IMR-90 (cell line): ENCODE results near the gene ADAMTS17. TPM values are rescaled to one million over a fixed set of nuclear protein-coding genes. Genes with fewer than 3 reads are reported as not detected.

Experiments used
- ATAC-seq: fragments of 200-7000 bp; cut with Tn5 transposase; 2 replicates; pipeline ENCODE4 v1.9.1; 2020; ENCODE audit warnings: low read depth, mild to moderate bottlenecking, moderate library complexity
- BruUV-seq: library from RNA; stranded (reverse); fragments of 400-500 nt; replicated peaks from 2 replicates; lab custom pipeline; 2021; lab: Mats Ljungman, UMichigan
- CTCF ChIA-PET: fragments of 300-600 bp; formaldehyde crosslinking; extraction: SDS; loops from one replicate; lab custom pipeline; 2021; ENCODE audit warnings: antibody characterized with exemption; lab: Yijun Ruan, JAX
- POLR2A ChIA-PET: fragments of 300-600 bp; sonication (Branson Sonifier 250); formaldehyde crosslinking; loops from one replicate; lab custom pipeline; 2022; ENCODE audit warnings: antibody characterized with exemption; ENCODE audit not compliant: unreplicated experiment; lab: Charles Lee
- DNase-seq: peaks from one replicate; pipeline ENCODE4 v3.0.0; 2013
- H2AFZ ChIP-seq: replicated peaks from 2 replicates; pipeline ENCODE3; 2013; ENCODE audit warnings: low read length, mild to moderate bottlenecking; ENCODE audit not compliant: poor library complexity
- H2AK5ac ChIP-seq: 2 replicates; pipeline ENCODE4 v1.6.1; 2013; ENCODE audit warnings: low read depth, low read length, inconsistent platforms
- H2AK9ac ChIP-seq: replicated peaks from 2 replicates; pipeline ENCODE3; 2013; ENCODE audit warnings: mild to moderate bottlenecking, low read depth, low read length, moderate library complexity; ENCODE audit not compliant: poor library complexity
- H2BK120ac ChIP-seq: 2 replicates; pipeline ENCODE4 v1.6.1; 2013; ENCODE audit warnings: low read depth, low read length, inconsistent platforms
- H2BK15ac ChIP-seq: 3 replicates; pipeline ENCODE4 v1.6.1; 2013; ENCODE audit warnings: low read depth, low read length, inconsistent platforms
- H2BK20ac ChIP-seq: 2 replicates; pipeline ENCODE4 v1.6.1; 2013; ENCODE audit warnings: low read depth, mild to moderate bottlenecking, inconsistent platforms, low read length, moderate library complexity
- H2BK5ac ChIP-seq: 2 replicates; pipeline ENCODE4 v1.6.1; 2013; ENCODE audit warnings: mild to moderate bottlenecking, low read depth, low read length, inconsistent platforms; ENCODE audit not compliant: poor library complexity, severe bottlenecking
- H3K14ac ChIP-seq: replicated peaks from 2 replicates; pipeline ENCODE4 v1.6.1; 2013; ENCODE audit warnings: low read depth, low read length, inconsistent platforms
- H3K18ac ChIP-seq: 2 replicates; pipeline ENCODE4 v1.6.1; 2013; ENCODE audit warnings: low read depth, low read length, control low read depth
- H3K23ac ChIP-seq: 2 replicates; pipeline ENCODE4 v1.6.1; 2013; ENCODE audit warnings: low read depth, low read length, inconsistent platforms
- H3K27ac ChIP-seq: 2 replicates; pipeline ENCODE4 v1.5.1; 2013; ENCODE audit warnings: mild to moderate bottlenecking, control low read depth, low read length; ENCODE audit not compliant: insufficient read depth
- H3K27me3 ChIP-seq: 2 replicates; pipeline ENCODE4 v1.6.1; 2013; ENCODE audit warnings: low read length; ENCODE audit not compliant: control insufficient read depth, insufficient read depth
- H3K36me3 ChIP-seq: 2 replicates; pipeline ENCODE4 v1.6.1; 2013; ENCODE audit warnings: low read length, mixed read lengths; ENCODE audit not compliant: control insufficient read depth, insufficient read depth
- H3K4ac ChIP-seq: 2 replicates; pipeline ENCODE4 v1.6.1; 2013; ENCODE audit warnings: low read depth, low read length, inconsistent platforms
- H3K4me1 ChIP-seq: 2 replicates; pipeline ENCODE4 v1.6.1; 2013; ENCODE audit warnings: low read length, mixed read lengths; ENCODE audit not compliant: control insufficient read depth, insufficient read depth
- H3K4me2 ChIP-seq: 2 replicates; pipeline ENCODE4 v1.6.1; 2013; ENCODE audit warnings: low read depth, mild to moderate bottlenecking, control low read depth, low read length, moderate library complexity
- H3K4me3 ChIP-seq: 2 replicates; pipeline ENCODE4 v1.5.1; 2013; ENCODE audit warnings: low read depth, mild to moderate bottlenecking, control low read depth, low read length, moderate library complexity; ENCODE audit not compliant: insufficient read depth
- H3K56ac ChIP-seq: 2 replicates; pipeline ENCODE4 v1.6.1; 2013; ENCODE audit warnings: low read length, inconsistent platforms; ENCODE audit not compliant: insufficient read depth; ENCODE audit errors: extremely low read depth
- H3K79me1 ChIP-seq, 2 experiments: 2 replicates each; pipeline ENCODE4 v1.6.1; 2013; ENCODE audit warnings: low read length in 2 of 2, inconsistent platforms in 1 of 2, low read depth in 1 of 2
- H3K9ac ChIP-seq: 2 replicates; pipeline ENCODE4 v1.6.1; 2013; ENCODE audit warnings: low read depth, low read length, control low read depth
- H3K9me1 ChIP-seq: 2 replicates; pipeline ENCODE4 v1.6.1; 2013; ENCODE audit warnings: low read length, inconsistent platforms; ENCODE audit not compliant: insufficient read depth
- H3K9me3 ChIP-seq: 2 replicates; pipeline ENCODE4 v1.6.1; 2013; ENCODE audit warnings: low read length; ENCODE audit not compliant: control insufficient read depth, insufficient read depth
- H4K20me1 ChIP-seq: 2 replicates; pipeline ENCODE4 v1.6.1; 2013; ENCODE audit warnings: low read length, inconsistent platforms; ENCODE audit not compliant: insufficient read depth
- H4K5ac ChIP-seq: 2 replicates; pipeline ENCODE4 v1.6.1; 2013; ENCODE audit warnings: mild to moderate bottlenecking, low read depth, low read length, control low read depth
- H4K8ac ChIP-seq, 2 experiments: 2 replicates each; pipeline ENCODE4 v1.6.1; 2013; ENCODE audit warnings: low read depth in 2 of 2, low read length in 2 of 2, control low read depth in 1 of 2, inconsistent platforms in 1 of 2
- H4K91ac ChIP-seq: 2 replicates; pipeline ENCODE4 v1.6.1; 2013; ENCODE audit warnings: low read depth, low read length, inconsistent platforms; ENCODE audit not compliant: insufficient read depth
- BHLHE40 ChIP-seq: fragments of 150-350 bp; IDR thresholded peaks from 2 replicates; pipeline ENCODE4 v1.6.1; 2016; ENCODE audit warnings: mild to moderate bottlenecking, low read depth, low read length
- CEBPB ChIP-seq: IDR thresholded peaks from 2 replicates; pipeline ENCODE4 v1.6.1; 2012; ENCODE audit warnings: low read depth, low read length, improper control_type of control experiment
- CHD1 ChIP-seq: IDR thresholded peaks from 2 replicates; pipeline ENCODE4 v1.6.1; 2012; ENCODE audit warnings: low read depth, low read length, improper control_type of control experiment
- FOS ChIP-seq: fragments of 150-350 bp; IDR thresholded peaks from 2 replicates; pipeline ENCODE4 v1.6.1; 2016; ENCODE audit warnings: low read depth, low read length
- MAFK ChIP-seq: IDR thresholded peaks from 2 replicates; pipeline ENCODE4 v1.6.1; 2012; ENCODE audit warnings: low read depth, low read length, improper control_type of control experiment
- MAZ ChIP-seq: IDR thresholded peaks from 2 replicates; pipeline ENCODE4 v1.6.1; 2012; ENCODE audit warnings: low read depth, mild to moderate bottlenecking, low read length, improper control_type of control experiment, moderate library complexity, borderline replicate concordance
- MXI1 ChIP-seq: IDR thresholded peaks from 2 replicates; pipeline ENCODE4 v1.6.1; 2012; ENCODE audit warnings: low read depth, mild to moderate bottlenecking, low read length, moderate library complexity, borderline replicate concordance
- NFE2L2 ChIP-seq: fragments of 150-350 bp; IDR thresholded peaks from 2 replicates; pipeline ENCODE4 v1.6.1; 2016; ENCODE audit warnings: low read depth, mild to moderate bottlenecking, low read length
- RAD21 ChIP-seq: IDR thresholded peaks from 2 replicates; pipeline ENCODE4 v1.6.1; 2012; ENCODE audit warnings: low read length, improper control_type of control experiment
- RCOR1 ChIP-seq: IDR thresholded peaks from 2 replicates; pipeline ENCODE4 v1.6.1; 2012; ENCODE audit warnings: mild to moderate bottlenecking, low read length, improper control_type of control experiment; ENCODE audit not compliant: insufficient replicate concordance
- RFX5 ChIP-seq: IDR thresholded peaks from 2 replicates; pipeline ENCODE4 v1.8.0; 2012; ENCODE audit warnings: low read depth, mild to moderate bottlenecking, low read length, moderate library complexity
- SMC3 ChIP-seq: fragments of 150-350 bp; IDR thresholded peaks from 2 replicates; pipeline ENCODE4 v1.6.1; 2016; ENCODE audit warnings: low read depth, mild to moderate bottlenecking, antibody characterized with exemption, low read length, moderate library complexity
- WGBS, 2 experiments: methylation state at CpG; one replicate each; pipeline versions ENCODE4 v1.1.5 to v1.1.7; 2013; ENCODE audit warnings: missing lambda C conversion rate in 2 of 2; ENCODE audit not compliant: insufficient read length in 1 of 2; ENCODE audit errors: extremely low coverage in 2 of 2; 5-methylcytosine and 5-hydroxymethylcytosine counted together
- dilution Hi-C: fragments of 300-500 bp; cut with HindIII; formaldehyde crosslinking; loops from one replicate; pipeline ENCODE4 v1.14.3; 2018; ENCODE audit warnings: low sequenced_read_pairs; ENCODE audit not compliant: unreplicated experiment
- in situ Hi-C: fragments of 300-500 bp; cut with MboI; formaldehyde crosslinking; loops from 3 replicates; pipeline ENCODE4 v1.14.3; 2019; ENCODE audit warnings: low sequenced_read_pairs, inconsistent platforms, mixed read lengths
- intact Hi-C: fragments of 100-400 bp; cut with micrococcal nuclease; formaldehyde crosslinking; loops from 2 replicates; pipeline ENCODE4 v1.10.0; 2022
- polyA plus RNA-seq, 3 experiments: library from polyadenylated mRNA; depleted of rRNA; stranded (reverse); fragments of >200 nt; gene quantifications; 2 replicates each; pipeline ENCODE4 v1.2.3, GENCODE V29; 2012; ENCODE audit warnings: low replicate concordance in 1 of 3
- total RNA-seq: library from RNA; depleted of rRNA; stranded (reverse); fragments of >200 nt; gene quantifications from 2 replicates; pipeline ENCODE4 v1.2.3, GENCODE V29; 2012
- TF ChIP-seq, protein P1 (sequence below): fragments of 150-350 bp; IDR thresholded peaks from 2 replicates; pipeline ENCODE4 v1.6.1; 2016; ENCODE audit warnings: low read depth, mild to moderate bottlenecking, low read length, moderate library complexity, borderline replicate concordance
- TF ChIP-seq, protein P2 (sequence below): fragments of 150-350 bp; IDR thresholded peaks from 2 replicates; pipeline ENCODE4 v1.6.1; 2017; ENCODE audit warnings: mild to moderate bottlenecking, antibody characterized with exemption, low read length, low read depth

ADAMTS17 gene
- total and polyA plus RNA-seq, 2 of the 4 experiments (the other 2 are of a cell fraction), result 0.03 TPM; not detected in 1

DNA sequence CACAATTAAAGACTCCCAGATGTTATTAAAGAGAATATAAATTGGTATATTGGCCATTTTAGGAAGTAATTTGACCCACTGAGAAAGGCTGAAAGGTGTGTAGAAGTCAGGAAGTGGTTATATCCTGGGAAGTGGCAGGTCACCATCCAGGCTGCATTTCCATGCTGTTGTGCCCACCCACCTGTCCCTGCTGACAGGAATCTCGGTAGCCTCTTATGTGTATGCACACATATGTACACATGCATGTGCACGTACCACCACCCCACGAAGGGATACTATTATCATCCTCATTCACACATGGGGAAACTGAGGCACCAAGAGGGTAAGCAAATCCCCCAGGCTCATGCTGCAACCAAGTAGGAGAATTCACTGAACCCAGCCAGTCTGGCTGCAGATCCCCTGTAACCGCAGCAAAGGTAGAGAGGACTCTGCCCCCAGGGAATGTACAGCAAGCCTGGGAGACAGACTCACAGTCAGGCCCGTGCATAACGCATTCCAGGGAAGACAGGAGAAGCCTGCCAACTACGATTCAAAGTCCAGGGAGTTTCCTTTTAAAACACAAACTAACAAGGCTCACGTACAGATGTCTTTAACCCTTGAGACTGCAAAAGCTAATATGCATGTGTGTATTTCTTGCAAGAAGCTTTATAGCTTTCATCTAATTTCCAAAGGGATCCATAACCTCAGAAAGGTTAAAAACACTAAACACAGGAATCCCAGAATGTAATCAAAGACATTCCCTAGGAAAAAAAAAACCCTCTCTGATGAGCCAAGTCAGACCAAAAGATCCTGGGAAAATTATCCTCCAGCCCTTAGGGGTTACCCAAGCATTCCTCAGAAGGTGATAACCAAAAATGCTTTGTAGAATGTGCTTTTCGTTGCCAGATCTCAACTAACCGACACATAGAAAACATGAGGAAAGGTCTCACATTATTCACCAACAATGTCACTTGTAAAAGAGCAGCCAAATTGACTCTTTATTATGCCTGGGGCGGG lies 129.6 kb downstream of the ADAMTS17 start:
- CTCF ChIA-PET, result no interaction called here
- H3K9me3 ChIP-seq, result peaks cover 32% of the 10 kb centered on the region
- no peaks in the 10 kb centered on the region for H3K36me3 ChIP-seq
- H3K4ac ChIP-seq, result no peak overlapping the region
- no TSS peak for BruUV-seq
- no peak overlapping the region for H3K14ac ChIP-seq
- no peak overlapping the region for H3K18ac ChIP-seq
- H2AK5ac ChIP-seq, result no peak overlapping the region
- H2AFZ ChIP-seq, result no peak overlapping the region
- H3K9ac ChIP-seq, result no peak overlapping the region
- no peaks in the 10 kb centered on the region for H3K4me1 ChIP-seq
- 40% methylated on average over 1 of the region's 11 CpGs; no CpG with 5 or more reads in 1 of the 2 experiments for WGBS, 2 experiments
- H2BK120ac ChIP-seq, result no peak overlapping the region
- H3K56ac ChIP-seq, result no peak overlapping the region
- H3K4me3 ChIP-seq, result no peak overlapping the region
- H4K20me1 ChIP-seq, result no peaks in the 10 kb centered on the region
- H4K8ac ChIP-seq, result no peak overlapping the region
- H2AK9ac ChIP-seq, result no peak overlapping the region
- TF ChIP-seq RFX5 (no peak), MXI1 (no peak), CEBPB (no peak), MAZ (no peak), NFE2L2 (no peak), RAD21 (no peak), MAFK (no peak), SMC3 (no peak), FOS (no peak), BHLHE40 (no peak), RCOR1 (no peak), CHD1 (no peak)
- TF ChIP-seq, protein P1, sequence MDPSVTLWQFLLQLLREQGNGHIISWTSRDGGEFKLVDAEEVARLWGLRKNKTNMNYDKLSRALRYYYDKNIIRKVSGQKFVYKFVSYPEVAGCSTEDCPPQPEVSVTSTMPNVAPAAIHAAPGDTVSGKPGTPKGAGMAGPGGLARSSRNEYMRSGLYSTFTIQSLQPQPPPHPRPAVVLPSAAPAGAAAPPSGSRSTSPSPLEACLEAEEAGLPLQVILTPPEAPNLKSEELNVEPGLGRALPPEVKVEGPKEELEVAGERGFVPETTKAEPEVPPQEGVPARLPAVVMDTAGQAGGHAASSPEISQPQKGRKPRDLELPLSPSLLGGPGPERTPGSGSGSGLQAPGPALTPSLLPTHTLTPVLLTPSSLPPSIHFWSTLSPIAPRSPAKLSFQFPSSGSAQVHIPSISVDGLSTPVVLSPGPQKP, result no peak
- TF ChIP-seq, protein P2, sequence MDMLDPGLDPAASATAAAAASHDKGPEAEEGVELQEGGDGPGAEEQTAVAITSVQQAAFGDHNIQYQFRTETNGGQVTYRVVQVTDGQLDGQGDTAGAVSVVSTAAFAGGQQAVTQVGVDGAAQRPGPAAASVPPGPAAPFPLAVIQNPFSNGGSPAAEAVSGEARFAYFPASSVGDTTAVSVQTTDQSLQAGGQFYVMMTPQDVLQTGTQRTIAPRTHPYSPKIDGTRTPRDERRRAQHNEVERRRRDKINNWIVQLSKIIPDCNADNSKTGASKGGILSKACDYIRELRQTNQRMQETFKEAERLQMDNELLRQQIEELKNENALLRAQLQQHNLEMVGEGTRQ, result no peak
- H2BK20ac ChIP-seq, result no peak overlapping the region
- no peaks in the 10 kb centered on the region for H3K9me1 ChIP-seq
- no peak overlapping the region for H2BK5ac ChIP-seq
- intact Hi-C loops, result no loop called here
- H4K5ac ChIP-seq, result no peak overlapping the region
- POLR2A ChIA-PET, result no interaction called here
- no peak overlapping the region for H2BK15ac ChIP-seq
- H3K27me3 ChIP-seq, result no peaks in the 10 kb centered on the region
- no peak for ATAC-seq
- no peak for DNase-seq
- H3K4me2 ChIP-seq, result no peak overlapping the region
- H3K27ac ChIP-seq, result no peak overlapping the region
- in situ Hi-C loops, result no loop called here
- H3K79me1 ChIP-seq, result no peaks in the 10 kb centered on the region
- no peak overlapping the region for H4K91ac ChIP-seq
- dilution Hi-C loops, result no loop called here
- no peak overlapping the region for H3K23ac ChIP-seq
